GM12892 (cell line): Measurements from ENCODE around the gene C16orf87.

ENCODE experiments used
- DNase-seq: peaks from one replicate; pipeline ENCODE4 v3.0.0; 2011; ENCODE audit not compliant: insufficient read length
- FAIRE-seq: peaks from 2 replicates; lab custom pipeline; 2011; peaks lifted over from hg19 to GRCh38; lab: Jason Lieb, UNC
- POLR2A ChIP-seq: IDR thresholded peaks from 2 replicates; pipeline ENCODE4 v1.6.1; 2011; ENCODE audit warnings: low read depth, low read length, control low read depth
- POLR2AphosphoS5 ChIP-seq: IDR thresholded peaks from 2 replicates; pipeline ENCODE4 v1.6.1; 2011; ENCODE audit warnings: low read depth, low read length, control low read depth
- TAF1 ChIP-seq: IDR thresholded peaks from 2 replicates; pipeline ENCODE4 v1.6.1; 2011; ENCODE audit warnings: low read depth, mild to moderate bottlenecking, control low read depth, low read length, borderline replicate concordance

The C16orf87 gene

DNA sequence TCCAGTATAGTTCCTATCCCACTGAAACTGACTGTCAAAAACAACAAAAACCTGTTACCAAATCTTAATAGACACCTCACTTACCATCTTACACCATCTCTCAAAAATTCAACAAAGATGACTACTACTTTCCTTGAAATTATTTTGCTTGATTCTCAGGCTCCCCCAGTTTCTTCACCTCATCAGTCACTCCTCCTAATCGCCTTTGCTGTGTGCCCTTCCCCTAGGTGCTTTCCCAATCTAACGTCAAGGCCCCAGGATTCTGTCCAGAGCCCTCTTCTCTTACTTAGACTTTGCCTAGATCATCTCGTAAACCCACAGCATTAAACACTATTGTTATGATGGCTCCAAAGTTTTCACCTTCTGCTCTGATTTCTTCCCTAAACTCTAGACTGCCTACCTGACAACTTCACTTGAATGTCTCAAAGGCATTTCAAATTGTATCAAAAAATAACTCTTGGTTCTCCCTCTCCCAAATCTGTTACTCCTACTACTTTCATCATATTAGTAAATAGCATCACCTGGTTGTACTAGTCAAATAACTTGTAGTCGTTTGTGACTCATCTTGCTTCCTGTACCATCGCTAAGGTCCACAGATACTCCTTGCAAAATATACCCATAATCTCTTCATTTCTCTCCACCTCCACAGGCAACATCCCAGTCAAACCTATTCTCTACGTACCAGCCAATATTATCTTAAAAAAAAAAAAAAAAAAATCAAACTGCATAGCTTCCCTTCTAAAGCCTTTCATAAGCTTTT is 18.0 kb downstream of the C16orf87 start:
- FAIRE-seq (peak; percentile 65), DNase-seq (no peak)
- no peak for TF ChIP-seq TAF1
- TF ChIP-seq POLR2AphosphoS5: no peak
- TF ChIP-seq POLR2A: no peak

DNA sequence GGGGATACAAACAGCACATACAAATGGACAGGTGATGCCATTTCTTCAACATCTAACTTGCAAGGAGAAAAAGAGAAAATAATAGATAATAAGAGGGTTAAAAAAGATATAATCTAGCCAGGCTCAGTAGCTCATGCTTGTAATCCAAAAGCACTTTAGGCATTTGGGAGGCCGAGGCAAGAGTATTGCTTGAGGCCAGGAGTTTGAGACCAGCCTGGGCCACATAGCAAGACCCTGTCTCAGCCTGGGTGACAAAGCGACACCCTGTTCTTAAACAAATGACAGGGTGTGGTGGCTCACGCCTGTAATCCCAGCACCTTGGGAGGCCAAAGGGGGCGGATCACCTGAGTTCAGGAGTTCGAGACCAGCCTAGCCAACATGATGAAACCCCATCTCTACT is 19.3 kb downstream of the C16orf87 start:
- no peak for DNase-seq
- FAIRE-seq: no peak
- TF ChIP-seq POLR2AphosphoS5 (no peak), POLR2A (no peak), TAF1 (no peak)

DNA sequence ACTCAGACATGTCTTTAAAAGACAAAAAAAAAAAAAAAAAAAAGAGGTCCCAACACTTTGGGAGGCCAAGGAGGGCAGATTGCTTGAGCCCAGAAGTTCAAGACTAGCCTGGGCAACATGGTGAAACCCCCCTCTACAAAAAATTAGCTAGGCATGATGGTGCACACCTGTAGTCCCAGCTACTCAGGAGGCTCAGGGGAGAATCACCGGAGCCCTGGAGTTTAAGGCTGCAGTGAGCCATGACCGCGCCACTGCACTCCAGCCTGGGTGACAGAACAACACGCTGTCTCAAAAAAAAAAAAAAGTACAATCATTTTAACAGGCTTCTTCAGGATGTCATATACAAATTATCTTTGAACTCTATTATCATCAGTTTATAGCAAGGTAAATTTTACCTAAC is 22.0 kb downstream of the C16orf87 start:
- TF ChIP-seq POLR2A (no peak), POLR2AphosphoS5 (no peak), TAF1 (no peak)
- FAIRE-seq (peak; percentile 70), DNase-seq (no peak)

DNA sequence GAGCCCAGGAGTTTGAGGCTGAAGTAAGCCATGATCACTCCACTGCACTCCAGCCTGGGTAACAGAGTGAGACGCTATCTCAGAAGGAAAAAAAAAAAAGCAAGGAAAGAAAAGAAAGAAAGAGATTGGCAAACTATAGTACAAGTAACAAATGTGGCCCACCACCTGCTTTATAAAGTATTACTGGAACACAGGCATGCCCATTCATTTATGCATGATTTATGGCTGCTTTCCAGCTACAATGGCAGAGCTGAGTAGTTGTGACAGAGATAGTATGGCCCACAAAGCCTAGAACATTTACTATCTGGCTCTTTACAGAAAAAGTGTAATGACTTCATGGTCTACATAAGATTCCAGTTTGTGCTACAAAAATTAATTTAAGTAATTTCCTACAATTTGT is 23.6 kb downstream of the C16orf87 start:
- FAIRE-seq: no peak
- no peak for DNase-seq
- TF ChIP-seq POLR2AphosphoS5: no peak
- TF ChIP-seq POLR2A: no peak
- no peak for TF ChIP-seq TAF1

DNA sequence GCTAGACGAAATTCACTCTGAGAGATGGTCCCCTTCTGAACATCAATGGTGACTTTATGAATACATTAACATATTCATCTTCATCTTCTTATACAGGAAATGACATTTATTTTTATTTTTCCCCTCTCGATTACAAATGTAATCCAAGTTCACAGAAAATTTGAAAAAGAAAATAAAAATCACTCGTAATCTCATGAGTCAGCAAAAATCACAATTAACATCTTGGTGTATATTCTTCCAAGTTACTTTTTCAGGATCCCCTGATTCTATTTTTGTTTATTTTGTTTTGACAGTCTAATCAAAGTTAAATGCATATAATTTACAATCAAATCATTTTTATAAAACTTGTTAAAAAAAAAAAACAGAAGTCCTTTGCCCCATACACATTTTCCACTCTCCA is 27.6 kb downstream of the C16orf87 start:
- FAIRE-seq (peak; percentile 53), DNase-seq (no peak)
- TF ChIP-seq POLR2A (no peak), POLR2AphosphoS5 (no peak), TAF1 (no peak)

DNA sequence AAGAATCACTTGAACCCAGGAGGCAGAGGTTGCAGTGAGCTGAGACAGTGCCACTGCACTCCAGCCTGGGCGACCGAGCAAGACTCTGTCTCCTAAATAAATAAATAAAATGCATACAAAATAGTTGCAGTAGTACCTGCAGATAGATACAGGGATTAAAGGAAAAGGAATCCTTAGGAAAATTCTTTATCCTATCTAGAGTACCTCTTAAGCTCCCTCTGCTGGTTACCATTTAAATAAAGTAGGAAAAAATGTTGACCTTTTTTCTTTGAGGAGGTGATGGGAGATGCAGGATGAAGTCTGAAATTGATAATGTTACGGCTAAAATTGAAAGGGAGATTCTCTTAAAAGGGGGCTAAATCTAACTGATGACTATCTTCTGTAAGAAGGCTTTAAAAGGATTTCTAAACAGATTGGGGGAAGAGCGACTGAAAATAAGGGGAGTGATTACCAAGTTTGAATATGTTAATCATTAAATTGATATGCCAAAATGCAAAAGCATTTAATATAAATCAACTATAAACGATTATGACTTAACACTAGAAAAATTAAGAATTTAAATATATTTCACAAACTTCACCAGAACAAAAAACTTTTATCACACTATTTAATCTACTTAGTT is 29.4 kb downstream of the C16orf87 start:
- DNase-seq (no peak), FAIRE-seq (no peak)

DNA sequence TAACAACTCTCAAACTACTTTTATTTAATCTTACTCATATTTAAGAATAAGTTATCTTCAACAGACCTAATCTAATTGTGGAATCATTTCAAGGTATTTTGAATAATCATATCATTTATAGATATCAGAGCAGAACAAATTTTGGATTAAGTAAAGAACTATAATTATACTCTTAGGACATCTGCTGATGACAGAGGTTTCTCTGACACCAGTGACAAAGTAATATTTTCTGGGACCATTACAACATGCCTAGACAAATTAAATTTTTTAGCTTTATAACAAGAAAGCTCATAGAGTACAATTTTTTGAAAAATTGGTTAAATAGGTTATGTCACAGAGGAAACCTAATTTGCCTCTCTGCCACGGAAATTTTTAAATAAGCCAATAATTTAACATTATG is 30.5 kb downstream of the C16orf87 start:
- TF ChIP-seq TAF1 (no peak), POLR2A (no peak), POLR2AphosphoS5 (no peak)
- FAIRE-seq: no peak

More for the DNA sequence above, 29.4 kb downstream of the C16orf87 start:
- TF ChIP-seq POLR2AphosphoS5 (no peak), TAF1 (no peak), POLR2A (no peak)

DNA sequence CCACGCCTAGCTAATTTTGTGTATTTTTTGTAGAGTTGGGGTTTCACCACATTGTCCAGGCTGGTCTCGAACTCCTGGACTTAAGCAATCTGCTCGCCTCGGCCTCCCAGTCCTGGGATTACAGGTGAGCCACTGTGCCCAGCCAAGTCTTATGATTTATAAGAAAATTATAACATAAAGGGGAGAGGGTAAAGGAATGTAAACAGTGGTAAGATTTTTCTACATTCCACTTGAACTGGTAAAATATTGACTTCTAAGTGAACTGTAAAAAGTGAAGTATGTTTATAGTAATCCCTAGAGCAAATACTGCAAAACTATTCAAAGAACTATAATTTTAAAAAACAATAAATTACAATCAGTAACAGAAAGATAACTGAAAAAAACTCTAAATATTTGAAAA is 33.5 kb downstream of the C16orf87 start:
- no peak for DNase-seq

More for the DNA sequence above, 30.5 kb downstream of the C16orf87 start:
- no peak for DNase-seq

DNA sequence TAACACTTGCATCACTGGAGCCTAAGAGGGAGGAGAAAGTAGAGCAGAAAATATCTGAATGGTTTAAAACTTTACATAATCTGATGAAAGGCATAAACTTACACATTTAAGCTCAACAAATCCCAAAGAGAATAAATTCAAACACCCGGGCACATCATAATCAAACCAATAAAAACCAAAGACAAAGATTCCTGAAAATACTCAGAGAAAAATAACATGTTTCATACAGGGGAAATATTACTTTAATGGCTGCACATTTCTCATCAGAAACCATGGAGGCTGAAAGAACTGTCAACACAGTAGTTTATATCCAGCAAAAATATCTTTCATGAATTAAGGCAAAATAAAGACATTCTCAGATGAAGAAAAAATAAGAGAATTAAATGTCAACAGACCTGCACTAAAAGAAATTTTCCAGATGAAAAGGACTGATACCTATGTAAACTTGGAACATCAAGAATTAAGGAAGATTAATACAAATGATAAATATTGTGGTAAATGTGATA is 34.2 kb downstream of the C16orf87 start:
- no peak for TF ChIP-seq POLR2AphosphoS5
- no peak for TF ChIP-seq POLR2A
- no peak for TF ChIP-seq TAF1
- no peak for FAIRE-seq
- no peak for DNase-seq

More for the DNA sequence above, 33.5 kb downstream of the C16orf87 start:
- no peak for FAIRE-seq
- no peak for TF ChIP-seq TAF1
- TF ChIP-seq POLR2A: no peak
- TF ChIP-seq POLR2AphosphoS5: no peak

DNA sequence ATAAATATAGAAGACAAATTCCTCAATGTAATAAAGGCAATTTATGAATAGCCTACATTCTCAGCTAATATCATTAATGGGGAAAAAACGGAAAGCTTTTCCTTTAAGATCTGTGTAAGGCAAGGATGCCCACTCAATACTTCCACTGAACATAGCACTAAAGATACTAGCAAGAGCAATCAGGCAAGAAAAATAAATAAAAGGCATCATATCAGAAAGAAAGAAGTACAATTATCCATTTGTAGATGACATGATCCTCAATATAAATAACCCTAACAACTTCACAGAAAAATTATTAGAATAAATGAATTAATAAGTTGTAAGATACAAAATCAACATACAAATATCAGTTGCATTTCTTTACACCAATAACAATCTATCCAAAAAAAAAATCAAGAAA is 37.1 kb downstream of the C16orf87 start:
- DNase-seq (no peak), FAIRE-seq (no peak)
- no peak for TF ChIP-seq TAF1
- no peak for TF ChIP-seq POLR2AphosphoS5
- TF ChIP-seq POLR2A: no peak

DNA sequence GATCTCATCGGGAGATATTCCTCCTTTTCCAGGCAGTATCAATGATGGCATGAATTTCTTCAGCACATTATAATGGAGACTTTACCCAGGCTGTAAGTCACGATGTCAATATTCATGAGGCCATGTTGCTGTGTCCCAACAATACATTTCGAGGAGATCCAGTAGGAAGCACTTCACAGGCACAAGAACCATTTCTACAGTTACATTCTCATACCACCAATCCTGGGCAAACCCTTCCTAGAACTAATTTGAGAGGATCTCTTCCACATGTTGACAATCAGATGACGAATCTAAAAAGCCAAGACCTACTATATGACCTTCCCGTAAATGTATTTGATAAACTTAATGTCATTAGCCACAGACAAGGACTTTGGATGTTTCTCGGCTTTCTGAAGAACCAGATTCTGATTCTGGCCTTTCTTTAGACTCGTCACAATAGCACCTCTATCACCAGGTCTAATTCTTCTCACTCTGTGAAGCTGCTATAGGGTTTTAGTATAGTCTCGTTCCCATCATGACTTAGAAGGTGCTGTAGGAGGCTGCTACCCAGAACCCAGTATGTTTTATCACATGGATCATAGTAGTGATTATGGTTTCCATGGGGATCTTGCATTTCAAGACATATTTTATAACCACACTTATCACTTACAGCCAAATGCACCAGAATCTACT is 40.2 kb downstream of the C16orf87 start:
- TF ChIP-seq POLR2A: no peak
- TF ChIP-seq POLR2AphosphoS5: no peak
- no peak for TF ChIP-seq TAF1
- FAIRE-seq: peak; percentile 90

More for the DNA sequence above, 40.2 kb downstream of the C16orf87 start:
- DNase-seq: no peak
